ENCODE results near the gene ANO3.

The ANO3 gene

DNA sequence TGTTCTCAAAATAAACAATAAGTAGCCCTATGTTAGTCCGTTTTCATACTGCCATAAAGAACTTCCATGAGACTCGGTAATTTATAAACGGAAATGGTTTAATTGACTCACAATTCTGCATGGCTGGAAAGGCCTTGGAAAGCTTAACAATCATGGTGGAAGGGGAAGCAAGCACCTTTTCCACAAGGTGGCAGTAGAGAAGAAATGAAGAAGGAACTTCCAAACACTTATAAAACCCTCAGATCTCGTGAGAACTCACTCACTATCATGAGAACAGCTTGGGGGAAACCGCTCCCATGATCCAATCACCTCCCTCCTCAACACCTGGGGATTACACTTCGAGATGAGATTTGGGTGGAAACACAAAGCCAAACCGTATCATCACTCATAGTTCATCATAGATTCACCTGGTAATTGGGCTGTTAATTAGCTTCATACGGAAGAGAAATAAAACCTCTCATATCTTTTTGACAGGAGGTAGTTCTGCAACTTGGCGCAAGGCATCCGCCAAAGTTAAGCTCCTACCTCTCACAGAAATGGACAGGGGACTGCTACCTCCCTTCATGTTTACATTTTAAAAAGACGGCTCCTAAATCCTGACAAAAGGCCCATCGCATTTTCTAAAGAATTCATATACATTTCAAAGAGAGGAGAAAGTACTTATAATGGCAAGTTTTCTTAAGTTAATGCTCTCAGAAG, 191.1 kb downstream of the ANO3 start:
- Histone ChIP-seq H3K9me3 (ENCODE audit: insufficient read depth, low read length) (peaks cover 4% of the 10 kb centered on the region; the same call in 1 of the 2 replicates), H3K9ac (ENCODE audit: insufficient read length, low read depth) (no peak overlapping the region), H3K36me3 (ENCODE audit: insufficient read depth, insufficient read length, low read length) (no peaks in the 10 kb centered on the region), H3K27me3 (ENCODE audit: insufficient read depth, insufficient read length) (peaks cover 2% of the 10 kb centered on the region), H3K4me3 (ENCODE audit: insufficient read length, low read depth) (no peak overlapping the region), H3K4me1 (ENCODE audit: insufficient read depth, insufficient read length) (no peaks in the 10 kb centered on the region)
- DNase-seq (ENCODE audit: low read depth, low spot score): peak; percentile 40
- TF ChIP-seq SUZ12 (IDR thresholded peaks at IDR 0.05; ENCODE audit: extremely low read depth, insufficient read depth, insufficient read length) (no peak), YY1 (IDR thresholded peaks at IDR 0.05; ENCODE audit: insufficient read depth, insufficient read length) (no peak), ZNF274 (IDR thresholded peaks at IDR 0.05; ENCODE audit: low read depth, low read length) (no peak)

DNA sequence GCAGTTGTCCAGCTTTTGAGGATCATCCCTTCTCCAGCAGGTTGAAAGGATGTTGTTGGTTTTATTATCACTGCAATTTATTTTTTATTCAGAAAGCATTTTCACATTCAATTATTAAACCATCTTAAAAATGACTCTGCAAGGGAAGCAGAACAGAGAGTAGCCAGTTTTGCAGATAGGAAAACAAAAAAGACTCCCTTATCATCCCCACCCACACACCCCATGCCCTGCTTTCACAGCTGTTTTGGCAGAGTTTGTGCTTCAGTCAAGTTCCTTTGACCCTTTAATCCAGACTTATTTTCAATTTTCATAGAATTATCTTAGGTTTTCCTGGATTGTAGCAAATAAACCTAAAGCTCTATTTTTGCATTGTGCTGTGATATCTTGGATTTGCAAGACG, 195.8 kb downstream of the ANO3 start:
- no peaks in the 10 kb centered on the region for H3K4me1 ChIP-seq (ENCODE audit: insufficient read depth, insufficient read length)
- no peak overlapping the region for H3K9ac ChIP-seq (ENCODE audit: insufficient read length, low read depth)
- no peak overlapping the region for H3K4me3 ChIP-seq (ENCODE audit: insufficient read length, low read depth)
- DNase-seq (ENCODE audit: low read depth, low spot score): no peak
- TF ChIP-seq YY1 (IDR thresholded peaks at IDR 0.05; ENCODE audit: insufficient read depth, insufficient read length) (no peak), SUZ12 (IDR thresholded peaks at IDR 0.05; ENCODE audit: extremely low read depth, insufficient read depth, insufficient read length) (no peak), ZNF274 (IDR thresholded peaks at IDR 0.05; ENCODE audit: low read depth, low read length) (no peak)
- H3K27me3 ChIP-seq (ENCODE audit: insufficient read depth, insufficient read length): peaks cover 2% of the 10 kb centered on the region
- no peaks in the 10 kb centered on the region for H3K9me3 ChIP-seq (ENCODE audit: insufficient read depth, low read length)
- no peaks in the 10 kb centered on the region for H3K36me3 ChIP-seq (ENCODE audit: insufficient read depth, insufficient read length, low read length)

DNA sequence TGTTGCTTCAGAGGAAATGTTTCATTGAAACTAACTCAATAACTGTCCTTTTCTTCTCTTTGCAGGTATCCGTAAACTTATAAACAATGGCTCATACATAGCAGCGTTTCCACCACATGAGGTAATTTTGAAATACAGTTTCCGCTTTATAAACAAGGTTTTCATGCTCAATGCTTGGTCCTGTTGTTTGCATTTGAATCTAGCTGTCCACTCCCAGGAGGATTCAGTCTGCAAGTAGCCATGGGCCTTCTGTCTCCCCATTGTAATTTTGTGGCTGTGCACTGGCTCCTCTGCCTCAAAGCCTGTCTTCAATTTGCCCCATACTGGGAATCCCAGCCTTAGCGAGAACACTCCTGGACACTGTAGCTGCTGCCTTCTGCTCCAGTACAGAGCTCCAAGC, 205.4 kb downstream of the ANO3 start:
- Histone ChIP-seq H3K36me3 (ENCODE audit: insufficient read depth, insufficient read length, low read length) (no peaks in the 10 kb centered on the region), H3K9me3 (ENCODE audit: insufficient read depth, low read length) (no peaks in the 10 kb centered on the region), H3K4me1 (ENCODE audit: insufficient read depth, insufficient read length) (no peaks in the 10 kb centered on the region), H3K9ac (ENCODE audit: insufficient read length, low read depth) (no peak overlapping the region), H3K27me3 (ENCODE audit: insufficient read depth, insufficient read length) (no peaks in the 10 kb centered on the region), H3K4me3 (ENCODE audit: insufficient read length, low read depth) (no peak overlapping the region)
- no peak for DNase-seq (ENCODE audit: low read depth, low spot score)
- TF ChIP-seq ZNF274 (IDR thresholded peaks at IDR 0.05; ENCODE audit: low read depth, low read length) (no peak), SUZ12 (IDR thresholded peaks at IDR 0.05; ENCODE audit: extremely low read depth, insufficient read depth, insufficient read length) (no peak), YY1 (IDR thresholded peaks at IDR 0.05; ENCODE audit: insufficient read depth, insufficient read length) (no peak)

DNA sequence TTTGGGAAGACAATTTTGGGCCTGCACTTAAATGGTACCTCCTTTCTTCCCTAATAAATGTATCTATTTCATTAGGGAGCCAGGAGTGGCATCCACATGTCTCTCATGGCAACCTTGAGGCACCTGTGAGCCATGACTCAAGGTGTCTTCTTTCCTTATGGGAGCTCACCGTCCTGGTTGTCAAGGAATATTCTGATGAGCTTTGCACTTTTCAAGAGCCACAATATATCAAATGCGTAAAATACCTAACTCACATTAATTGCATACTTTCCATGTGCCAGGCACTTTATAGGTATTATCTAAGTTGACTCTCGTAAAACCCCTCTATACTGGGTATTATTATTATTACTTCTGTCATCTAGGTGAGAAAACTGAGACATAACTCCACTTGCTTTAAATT, 207.6 kb downstream of the ANO3 start:
- TF ChIP-seq SUZ12 (IDR thresholded peaks at IDR 0.05; ENCODE audit: extremely low read depth, insufficient read depth, insufficient read length): no peak
- no peak for TF ChIP-seq ZNF274 (IDR thresholded peaks at IDR 0.05; ENCODE audit: low read depth, low read length)
- TF ChIP-seq YY1 (IDR thresholded peaks at IDR 0.05; ENCODE audit: insufficient read depth, insufficient read length): no peak
- Histone ChIP-seq H3K36me3 (ENCODE audit: insufficient read depth, insufficient read length, low read length) (no peaks in the 10 kb centered on the region), H3K27me3 (ENCODE audit: insufficient read depth, insufficient read length) (no peaks in the 10 kb centered on the region), H3K9ac (ENCODE audit: insufficient read length, low read depth) (no peak overlapping the region), H3K4me3 (ENCODE audit: insufficient read length, low read depth) (no peak overlapping the region), H3K4me1 (ENCODE audit: insufficient read depth, insufficient read length) (no peaks in the 10 kb centered on the region), H3K9me3 (ENCODE audit: insufficient read depth, low read length) (no peaks in the 10 kb centered on the region)
- no peak for DNase-seq (ENCODE audit: low read depth, low spot score)

DNA sequence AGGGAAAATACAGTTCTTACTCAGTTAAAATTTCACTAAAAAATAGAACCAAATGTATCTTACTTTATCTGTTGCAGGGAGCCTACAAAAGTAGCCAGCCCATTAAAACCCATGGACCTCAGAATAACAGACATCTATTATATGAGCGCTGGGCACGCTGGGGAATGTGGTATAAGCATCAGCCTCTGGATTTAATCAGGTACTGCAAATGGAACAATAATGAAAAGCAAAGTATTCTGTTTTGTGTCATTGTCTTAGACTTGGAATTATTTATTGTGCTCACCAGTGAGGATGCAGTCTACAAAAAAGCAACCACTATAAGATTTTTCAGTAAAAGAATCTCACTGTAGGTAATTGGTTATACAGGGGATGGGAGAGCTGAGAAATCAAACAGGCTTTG, 209.9 kb downstream of the ANO3 start:
- no peaks in the 10 kb centered on the region for H3K4me1 ChIP-seq (ENCODE audit: insufficient read depth, insufficient read length)
- TF ChIP-seq SUZ12 (IDR thresholded peaks at IDR 0.05; ENCODE audit: extremely low read depth, insufficient read depth, insufficient read length) (no peak), YY1 (IDR thresholded peaks at IDR 0.05; ENCODE audit: insufficient read depth, insufficient read length) (no peak), ZNF274 (IDR thresholded peaks at IDR 0.05; ENCODE audit: low read depth, low read length) (no peak)
- H3K4me3 ChIP-seq (ENCODE audit: insufficient read length, low read depth): no peak overlapping the region
- H3K36me3 ChIP-seq (ENCODE audit: insufficient read depth, insufficient read length, low read length): no peaks in the 10 kb centered on the region
- no peaks in the 10 kb centered on the region for H3K27me3 ChIP-seq (ENCODE audit: insufficient read depth, insufficient read length)
- no peak for DNase-seq (ENCODE audit: low read depth, low spot score)
- H3K9me3 ChIP-seq (ENCODE audit: insufficient read depth, low read length): no peaks in the 10 kb centered on the region
- no peak overlapping the region for H3K9ac ChIP-seq (ENCODE audit: insufficient read length, low read depth)

DNA sequence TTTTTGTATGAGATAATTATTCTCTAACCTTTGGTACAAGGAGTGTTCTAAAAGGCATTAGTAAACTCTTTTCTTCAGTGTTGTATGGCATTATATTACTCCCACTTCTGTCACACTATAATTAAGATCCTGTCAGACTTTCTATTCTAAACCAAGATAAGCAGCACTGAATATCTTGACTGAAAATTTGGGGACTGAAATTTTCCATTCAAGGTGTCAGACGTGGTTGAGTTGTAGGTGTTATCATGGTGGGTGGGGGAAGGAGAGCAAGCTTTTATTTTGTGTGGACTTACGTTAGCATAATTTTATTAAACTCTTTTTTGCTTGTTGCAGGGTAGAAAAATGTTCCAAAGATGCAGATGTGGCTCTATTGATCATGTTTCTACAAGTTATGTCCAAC, 217.2 kb downstream of the ANO3 start:
- no peak for DNase-seq (ENCODE audit: low read depth, low spot score)
- Histone ChIP-seq H3K4me1 (ENCODE audit: insufficient read depth, insufficient read length) (no peaks in the 10 kb centered on the region), H3K9ac (ENCODE audit: insufficient read length, low read depth) (no peak overlapping the region), H3K27me3 (ENCODE audit: insufficient read depth, insufficient read length) (no peaks in the 10 kb centered on the region), H3K4me3 (ENCODE audit: insufficient read length, low read depth) (no peak overlapping the region), H3K36me3 (ENCODE audit: insufficient read depth, insufficient read length, low read length) (no peaks in the 10 kb centered on the region), H3K9me3 (ENCODE audit: insufficient read depth, low read length) (no peaks in the 10 kb centered on the region)
- TF ChIP-seq YY1 (IDR thresholded peaks at IDR 0.05; ENCODE audit: insufficient read depth, insufficient read length) (no peak), SUZ12 (IDR thresholded peaks at IDR 0.05; ENCODE audit: extremely low read depth, insufficient read depth, insufficient read length) (no peak), ZNF274 (IDR thresholded peaks at IDR 0.05; ENCODE audit: low read depth, low read length) (no peak)

DNA sequence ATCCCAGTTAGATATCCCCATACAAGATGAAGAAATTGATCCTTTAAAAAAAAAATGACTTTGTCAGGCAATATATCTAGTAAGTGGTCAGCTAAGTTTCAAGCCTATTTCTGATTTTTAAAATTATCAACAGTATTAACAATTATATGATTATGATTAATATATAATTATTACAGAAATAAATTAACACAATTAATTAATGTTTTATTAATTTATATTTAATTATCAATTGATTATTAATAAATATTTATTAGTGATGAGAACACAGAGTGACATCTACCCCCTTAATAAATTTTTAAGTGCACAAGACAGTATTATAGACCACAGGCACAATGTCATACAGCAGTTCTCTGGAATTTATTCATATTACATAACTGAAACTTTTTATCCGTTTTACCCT, 218.1 kb downstream of the ANO3 start:
- H3K27me3 ChIP-seq (ENCODE audit: insufficient read depth, insufficient read length): no peaks in the 10 kb centered on the region
- no peaks in the 10 kb centered on the region for H3K9me3 ChIP-seq (ENCODE audit: insufficient read depth, low read length)
- no peak for DNase-seq (ENCODE audit: low read depth, low spot score)
- H3K36me3 ChIP-seq (ENCODE audit: insufficient read depth, insufficient read length, low read length): no peaks in the 10 kb centered on the region
- no peak overlapping the region for H3K9ac ChIP-seq (ENCODE audit: insufficient read length, low read depth)
- no peaks in the 10 kb centered on the region for H3K4me1 ChIP-seq (ENCODE audit: insufficient read depth, insufficient read length)
- H3K4me3 ChIP-seq (ENCODE audit: insufficient read length, low read depth): no peak overlapping the region
- TF ChIP-seq ZNF274 (IDR thresholded peaks at IDR 0.05; ENCODE audit: low read depth, low read length) (no peak), YY1 (IDR thresholded peaks at IDR 0.05; ENCODE audit: insufficient read depth, insufficient read length) (no peak), SUZ12 (IDR thresholded peaks at IDR 0.05; ENCODE audit: extremely low read depth, insufficient read depth, insufficient read length) (no peak)

Data from NT2/D1 (cell line).